Activated B cell treated with CpG ODN at 0.5 μM for 24 hours (primary cell): ENCODE measurements around the gene NFATC3. TPM values are rescaled to one million over a fixed set of nuclear protein-coding genes. Genes with fewer than 3 reads are reported as not detected.

Experiments used
- ATAC-seq: fragments of 200-7000 bp; cut with Tn5 transposase; one replicate; pipeline ENCODE4 v1.10.0; 2021; ENCODE audit warnings: low read depth, mild to moderate bottlenecking, moderate library complexity
- CTCF ChIA-PET: fragments of 350-600 bp; sonication (Branson Sonifier 250); formaldehyde crosslinking; loops from one replicate; lab custom pipeline; 2021; ENCODE audit warnings: antibody characterized with exemption; lab: Charles Lee
- POLR2A ChIA-PET: fragments of 350-600 bp; sonication (Branson Sonifier 250); formaldehyde crosslinking; loops from one replicate; lab custom pipeline; 2021; ENCODE audit warnings: antibody characterized with exemption; lab: Charles Lee
- DNase-seq: peaks from one replicate; pipeline ENCODE4 v3.0.0; 2022
- H3K27ac Mint-ChIP-seq: one replicate; pipeline ENCODE4 v1.8.0; 2020; ENCODE audit warnings: mixed read lengths
- H3K27me3 Mint-ChIP-seq: one replicate; pipeline ENCODE4 v1.8.0; 2021; ENCODE audit warnings: mixed read lengths
- H3K36me3 Mint-ChIP-seq: one replicate; pipeline ENCODE4 v1.8.0; 2021; ENCODE audit warnings: low read depth, mixed read lengths
- H3K4me1 Mint-ChIP-seq: one replicate; pipeline ENCODE4 v1.8.0; 2021; ENCODE audit warnings: mixed read lengths
- H3K4me3 Mint-ChIP-seq: one replicate; pipeline ENCODE4 v1.8.0; 2020; ENCODE audit warnings: mild to moderate bottlenecking, mixed read lengths
- H3K9me3 Mint-ChIP-seq: one replicate; pipeline ENCODE4 v1.8.0; 2020; ENCODE audit warnings: mixed read lengths
- intact Hi-C: fragments of 100-400 bp; cut with micrococcal nuclease; formaldehyde crosslinking; loops from one replicate; pipeline ENCODE4 v1.15.1; 2024
- total RNA-seq: library from RNA; stranded (reverse); gene quantifications from 2 replicates; pipeline ENCODE4 v1.2.3, GENCODE V29; 2022
- TF ChIP-seq, protein P1 (sequence below): fragments of 200-600 bp; IDR thresholded peaks from one replicate; pipeline ENCODE4 v1.8.0; 2022; ENCODE audit warnings: antibody characterized with exemption, mild to moderate bottlenecking

The NFATC3 gene
- total RNA-seq, 1 donor from 2014 or later, result 72.0 TPM

DNA sequence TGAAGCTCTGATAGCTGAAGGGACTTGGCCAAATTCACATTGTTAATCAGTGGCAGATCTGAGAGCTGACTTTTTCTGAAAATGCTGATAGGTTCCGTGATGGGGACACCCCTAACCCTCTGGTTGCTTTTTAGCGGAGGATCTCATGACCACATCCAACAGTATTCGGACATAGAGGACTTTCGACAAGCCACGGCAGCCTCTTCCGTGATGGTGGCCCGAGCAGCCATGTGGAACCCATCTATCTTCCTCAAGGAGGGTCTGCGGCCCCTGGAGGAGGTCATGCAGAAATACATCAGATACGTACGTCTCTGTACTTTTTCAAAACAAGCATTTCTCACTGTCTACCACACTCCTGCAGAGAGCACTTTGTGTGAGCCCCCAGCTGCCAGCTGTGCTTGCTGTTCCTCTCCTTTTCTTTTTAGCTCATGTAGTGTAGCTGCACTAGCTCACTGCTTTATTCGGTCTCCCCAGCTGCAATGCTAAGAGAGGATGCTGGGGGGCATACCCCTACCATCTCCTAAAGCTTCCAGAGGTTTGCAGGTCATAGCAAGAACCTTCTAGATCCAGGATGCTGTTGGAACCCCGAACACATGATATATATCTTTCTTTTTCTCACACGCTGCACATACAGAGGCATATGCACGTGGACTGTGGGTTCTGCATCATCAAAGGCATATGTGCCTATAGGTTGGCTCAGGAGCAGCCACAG is 14.2 kb upstream of the NFATC3 start:
- TF ChIP-seq, protein P1, sequence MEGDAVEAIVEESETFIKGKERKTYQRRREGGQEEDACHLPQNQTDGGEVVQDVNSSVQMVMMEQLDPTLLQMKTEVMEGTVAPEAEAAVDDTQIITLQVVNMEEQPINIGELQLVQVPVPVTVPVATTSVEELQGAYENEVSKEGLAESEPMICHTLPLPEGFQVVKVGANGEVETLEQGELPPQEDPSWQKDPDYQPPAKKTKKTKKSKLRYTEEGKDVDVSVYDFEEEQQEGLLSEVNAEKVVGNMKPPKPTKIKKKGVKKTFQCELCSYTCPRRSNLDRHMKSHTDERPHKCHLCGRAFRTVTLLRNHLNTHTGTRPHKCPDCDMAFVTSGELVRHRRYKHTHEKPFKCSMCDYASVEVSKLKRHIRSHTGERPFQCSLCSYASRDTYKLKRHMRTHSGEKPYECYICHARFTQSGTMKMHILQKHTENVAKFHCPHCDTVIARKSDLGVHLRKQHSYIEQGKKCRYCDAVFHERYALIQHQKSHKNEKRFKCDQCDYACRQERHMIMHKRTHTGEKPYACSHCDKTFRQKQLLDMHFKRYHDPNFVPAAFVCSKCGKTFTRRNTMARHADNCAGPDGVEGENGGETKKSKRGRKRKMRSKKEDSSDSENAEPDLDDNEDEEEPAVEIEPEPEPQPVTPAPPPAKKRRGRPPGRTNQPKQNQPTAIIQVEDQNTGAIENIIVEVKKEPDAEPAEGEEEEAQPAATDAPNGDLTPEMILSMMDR, result no peak
- no peaks in the 10 kb centered on the region for H3K9me3 Mint-ChIP-seq

DNA sequence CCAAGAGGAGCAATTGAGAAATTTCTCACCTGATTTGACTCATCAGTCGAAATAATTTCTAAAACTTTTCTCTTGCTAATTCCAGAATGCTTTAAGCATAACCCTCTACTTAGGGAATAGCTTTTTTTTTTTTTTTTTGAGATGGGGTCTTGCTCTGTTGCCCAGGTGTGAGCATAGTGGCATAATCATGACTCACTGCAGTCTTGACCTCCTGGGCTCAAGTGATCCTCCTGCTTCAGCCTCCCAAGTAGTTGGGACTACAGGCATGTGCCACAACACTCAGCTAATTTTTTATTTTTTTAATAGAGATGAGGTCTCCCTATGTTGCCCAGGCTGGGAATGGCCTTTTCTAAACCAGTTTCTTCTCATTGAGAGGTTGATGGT is 13.7 kb upstream of the NFATC3 start:
- intact Hi-C loops, result loop anchor here (2.0 to 10.0 kb wide), 2 partner anchors 13 to 407 kb away; partner anchors contain the start of genes ACD, C16orf86, ENKD1 and NFATC3
- no peak for ATAC-seq
- Mint-ChIP-seq H3K27ac (no peak overlapping the region), H3K36me3 (peaks cover 84% of the 10 kb centered on the region), H3K9me3 (no peaks in the 10 kb centered on the region), H3K27me3 (no peaks in the 10 kb centered on the region), H3K4me3 (no peak overlapping the region), H3K4me1 (peaks cover 69% of the 10 kb centered on the region)
- ChIA-PET POLR2A (interaction anchor here (2.4 to 9.1 kb wide), 2 partner anchors 8 to 13 kb away, joined by 16 to 211 read pairs; partner anchors contain the start of gene NFATC3), CTCF (interaction anchor here (0.8 to 6.3 kb wide), 9 partner anchors 8 to 255 kb away, joined by 3 to 54 read pairs (median 6); partner anchors contain the start of gene NFATC3)
- TF ChIP-seq, protein P1, result no peak
- no peak for DNase-seq

More for the DNA sequence above, 14.2 kb upstream of the NFATC3 start:
- Mint-ChIP-seq H3K4me3 (peak overlapping the region; percentile 55), H3K27me3 (no peaks in the 10 kb centered on the region), H3K4me1 (peaks cover 63% of the 10 kb centered on the region), H3K36me3 (peaks cover 84% of the 10 kb centered on the region), H3K27ac (peak overlapping the region; percentile 68)
- ATAC-seq, result no peak
- no peak for DNase-seq
- ChIA-PET CTCF (interaction anchor here (1.2 to 6.3 kb wide), 9 partner anchors 9 to 255 kb away, joined by 4 to 54 read pairs (median 6); partner anchors contain the start of gene NFATC3), POLR2A (interaction anchor here (0.6 to 9.1 kb wide), 5 partner anchors 9 to 74 kb away, joined by 3 to 211 read pairs (median 4); partner anchors contain the start of gene NFATC3)
- intact Hi-C loops, result loop anchor here (2.0 to 10.0 kb wide), 2 partner anchors 14 to 406 kb away; partner anchors contain the start of genes ACD, C16orf86, ENKD1 and NFATC3

DNA sequence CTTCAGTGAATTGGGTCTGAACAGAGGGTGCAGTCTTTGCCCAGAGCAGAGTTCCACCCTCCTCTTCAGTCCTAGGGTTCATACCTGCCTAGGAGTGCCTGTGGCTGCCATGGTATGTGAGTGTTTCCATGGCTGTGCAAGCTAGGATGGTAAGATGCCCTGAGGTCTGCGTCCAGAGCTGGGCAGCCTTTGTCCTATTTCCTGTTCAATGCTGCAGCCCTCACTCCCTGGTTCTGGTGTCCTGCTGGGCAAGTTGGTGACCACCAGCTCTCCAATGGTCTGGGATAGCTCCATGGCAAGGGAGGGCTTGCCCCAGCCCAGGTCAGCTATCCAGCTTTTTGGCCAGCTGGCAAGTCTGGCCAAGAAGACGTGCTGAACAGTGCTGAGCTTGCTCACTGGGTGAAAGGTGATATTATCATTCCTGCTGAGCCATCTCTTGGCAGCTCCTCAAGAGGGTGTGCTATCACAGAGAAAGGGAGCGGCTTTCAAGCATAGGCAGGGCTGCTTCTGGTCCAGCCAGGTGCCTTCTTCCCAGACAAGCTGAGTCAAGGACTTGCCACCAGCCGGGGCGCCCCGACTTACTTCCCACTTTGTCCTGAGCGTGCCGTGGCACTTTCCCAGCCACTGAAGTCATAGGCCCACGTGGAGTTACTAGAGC is 13.0 kb upstream of the NFATC3 start:
- ChIA-PET CTCF (interaction anchor here (0.8 to 6.3 kb wide), 8 partner anchors 8 to 256 kb away, joined by 3 to 54 read pairs (median 7); partner anchors contain the start of gene NFATC3), POLR2A (interaction anchor here (2.4 to 9.1 kb wide), 2 partner anchors 8 to 12 kb away, joined by 16 to 211 read pairs; partner anchors contain the start of gene NFATC3)
- TF ChIP-seq, protein P1, result no peak
- Mint-ChIP-seq H3K36me3 (peaks cover 84% of the 10 kb centered on the region), H3K4me1 (peaks cover 71% of the 10 kb centered on the region), H3K4me3 (no peak overlapping the region), H3K27me3 (no peaks in the 10 kb centered on the region), H3K9me3 (no peaks in the 10 kb centered on the region), H3K27ac (no peak overlapping the region)
- ATAC-seq, result no peak
- DNase-seq, result no peak
- intact Hi-C loops, result loop anchor here (10.0 kb wide), 1 partner anchor 407 kb away; the partner anchor contains the start of genes ACD, C16orf86, ENKD1 and PARD6A

DNA sequence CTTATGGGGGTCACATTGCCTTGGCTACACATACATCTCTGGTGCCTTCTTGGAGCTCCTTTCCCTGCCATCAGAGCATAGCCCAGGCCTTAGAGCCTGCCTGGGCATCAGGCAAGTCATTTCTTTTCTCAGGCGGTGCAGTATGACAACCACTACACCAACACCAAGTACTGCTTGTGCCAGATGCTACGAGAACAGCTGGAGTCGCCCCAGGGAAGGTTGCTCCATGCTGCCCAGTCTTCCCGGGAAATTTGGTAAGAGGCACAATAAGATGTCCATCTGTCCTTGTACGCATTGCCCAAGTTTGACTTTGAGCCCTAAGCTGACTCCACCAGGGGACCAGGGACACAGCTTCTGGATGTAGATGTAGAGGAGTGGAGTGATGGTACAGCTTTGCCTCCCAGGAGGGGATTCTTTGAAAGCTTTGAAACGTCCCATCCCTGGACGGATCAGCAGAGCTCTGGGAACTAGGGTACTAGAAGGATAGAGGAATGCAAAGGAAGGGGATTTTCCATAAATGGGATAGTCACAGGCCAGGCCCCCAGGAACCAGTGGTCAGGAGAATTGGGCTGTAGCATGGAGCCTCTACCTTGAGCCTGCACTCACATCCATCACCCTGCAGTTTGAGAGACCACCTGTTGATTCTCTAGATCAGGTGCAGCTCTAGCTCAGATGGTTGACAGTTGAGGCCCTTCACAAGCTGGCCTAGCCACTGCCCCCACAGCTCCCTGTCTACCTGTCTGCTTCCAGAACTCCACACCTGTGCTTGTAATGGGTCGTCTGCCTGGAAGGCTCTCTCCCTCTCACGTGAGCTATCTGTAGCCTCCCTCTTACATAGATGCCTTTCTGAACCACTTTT is 11.0 kb upstream of the NFATC3 start:
- Mint-ChIP-seq H3K4me1 (peaks cover 87% of the 10 kb centered on the region), H3K9me3 (no peaks in the 10 kb centered on the region), H3K4me3 (peak overlapping the region; percentile 81), H3K27ac (peak overlapping the region; percentile 96), H3K27me3 (no peaks in the 10 kb centered on the region), H3K36me3 (peaks cover 85% of the 10 kb centered on the region)
- DNase-seq (no peak), ATAC-seq (peak; percentile 2)
- TF ChIP-seq, protein P1, result no peak
- POLR2A ChIA-PET, result interaction anchor here (0.6 to 9.1 kb wide), 15 partner anchors 8 to 537 kb away, joined by 3 to 211 read pairs (median 4); partner anchors contain the start of genes NFATC3, RANBP10 and TSNAXIP1
- CTCF ChIA-PET, result interaction anchor here (0.6 to 6.3 kb wide), 7 partner anchors 9 to 79 kb away, joined by 3 to 54 read pairs (median 6); partner anchors contain the start of gene NFATC3
- intact Hi-C loops, result loop anchor here (2.0 to 10.0 kb wide), 3 partner anchors 17 to 409 kb away; partner anchors contain the start of genes ACD, C16orf86, ENKD1 and PARD6A
